ENCODE data around the gene MRPL19.
A peak's percentile ranks its signal among the peaks of the same experiment; 100 is the strongest.

Gene MRPL19

GRCh38 chr2:75608684-75609333, 37.8 kb upstream of the MRPL19 start:
- Mint-ChIP-seq H3K4me3 (no peak overlapping the region), H3K9me3 (no peaks in the 10 kb centered on the region), H3K36me3 (ENCODE audit: insufficient read depth) (no peaks in the 10 kb centered on the region), H3K27ac (no peak overlapping the region), H3K4me1 (ENCODE audit: low read depth in 2 of 2) (peaks cover 0 to 4% of the 10 kb centered on the region in 2 donors), H3K27me3 (peaks cover 45 to 96% of the 10 kb centered on the region in 2 donors)
- peak; percentile 21 to 33 (median 30) for DNase-seq
- peak; percentile 70 for ATAC-seq (replicated peaks)

- no peak for ATAC-seq (replicated peaks)
- Mint-ChIP-seq H3K9me3 (no peaks in the 10 kb centered on the region), H3K4me1 (ENCODE audit: low read depth in 2 of 2) (peaks cover 0 to 4% of the 10 kb centered on the region in 2 donors), H3K36me3 (ENCODE audit: insufficient read depth) (no peaks in the 10 kb centered on the region), H3K4me3 (no peak overlapping the region), H3K27me3 (peaks cover 40 to 99% of the 10 kb centered on the region in 2 donors), H3K27ac (no peak overlapping the region)
- no peak for DNase-seq
These were observed 37.3 kb upstream of the MRPL19 start for GRCh38 chr2:75609334-75609689.

GRCh38 chr2:75609937-75610508, 36.6 kb upstream of the MRPL19 start:
- Mint-ChIP-seq H3K9me3 (no peaks in the 10 kb centered on the region), H3K27me3 (peaks cover 33 to 93% of the 10 kb centered on the region in 2 donors), H3K36me3 (ENCODE audit: insufficient read depth) (no peaks in the 10 kb centered on the region), H3K4me1 (ENCODE audit: low read depth in 2 of 2) (peaks cover 0 to 4% of the 10 kb centered on the region in 2 donors), H3K4me3 (no peak overlapping the region), H3K27ac (no peak overlapping the region)
- DNase-seq = no peak
- no peak for ATAC-seq (replicated peaks)

GRCh38 chr2:75610671-75611070, 35.9 kb upstream of the MRPL19 start:
- Mint-ChIP-seq H3K4me3 (no peak overlapping the region), H3K36me3 (ENCODE audit: insufficient read depth) (no peaks in the 10 kb centered on the region), H3K27ac (no peak overlapping the region), H3K4me1 (ENCODE audit: low read depth in 2 of 2) (peaks cover 0 to 4% of the 10 kb centered on the region in 2 donors), H3K9me3 (no peaks in the 10 kb centered on the region), H3K27me3 (peaks cover 29 to 87% of the 10 kb centered on the region in 2 donors)
- no peak for ATAC-seq (replicated peaks)
- no peak for DNase-seq

GRCh38 chr2:75612108-75612861, 34.3 kb upstream of the MRPL19 start:
- peaks cover 0 to 4% of the 10 kb centered on the region in 2 donors for H3K4me1 Mint-ChIP-seq (ENCODE audit: low read depth in 2 of 2)
- no peak for DNase-seq
- no peak overlapping the region for H3K27ac Mint-ChIP-seq
- ATAC-seq (replicated peaks) = no peak
- no peak overlapping the region for H3K4me3 Mint-ChIP-seq
- H3K36me3 Mint-ChIP-seq (ENCODE audit: insufficient read depth) = no peaks in the 10 kb centered on the region
- no peaks in the 10 kb centered on the region for H3K9me3 Mint-ChIP-seq
- H3K27me3 Mint-ChIP-seq = peaks cover 23 to 72% of the 10 kb centered on the region in 2 donors

GRCh38 chr2:75612862-75613243, 33.7 kb upstream of the MRPL19 start:
- no peak overlapping the region for H3K4me3 Mint-ChIP-seq
- DNase-seq = no peak
- no peak for ATAC-seq (replicated peaks)
- no peak overlapping the region for H3K27ac Mint-ChIP-seq
- H3K27me3 Mint-ChIP-seq = peaks cover 17 to 72% of the 10 kb centered on the region in 2 donors
- no peaks in the 10 kb centered on the region for H3K36me3 Mint-ChIP-seq (ENCODE audit: insufficient read depth)
- no peaks in the 10 kb centered on the region for H3K9me3 Mint-ChIP-seq
- peaks cover 0 to 4% of the 10 kb centered on the region in 2 donors for H3K4me1 Mint-ChIP-seq (ENCODE audit: low read depth in 2 of 2)

GRCh38 chr2:75614162-75614651, 32.4 kb upstream of the MRPL19 start:
- H3K4me1 Mint-ChIP-seq (ENCODE audit: low read depth in 2 of 2) = no peaks in the 10 kb centered on the region
- no peak overlapping the region for H3K27ac Mint-ChIP-seq
- H3K9me3 Mint-ChIP-seq = no peaks in the 10 kb centered on the region
- DNase-seq = no peak
- H3K36me3 Mint-ChIP-seq (ENCODE audit: insufficient read depth) = no peaks in the 10 kb centered on the region
- H3K27me3 Mint-ChIP-seq = peaks cover 17 to 62% of the 10 kb centered on the region in 2 donors
- H3K4me3 Mint-ChIP-seq = no peak overlapping the region
- ATAC-seq (replicated peaks) = no peak

GRCh38 chr2:75616406-75616805, 30.2 kb upstream of the MRPL19 start:
- no peak for DNase-seq
- no peaks in the 10 kb centered on the region for H3K9me3 Mint-ChIP-seq

GRCh38 chr2:75616933-75617332, 29.6 kb upstream of the MRPL19 start:
- DNase-seq (no peak), ATAC-seq (replicated peaks) (no peak)
- Mint-ChIP-seq H3K4me1 (ENCODE audit: low read depth in 2 of 2) (peaks cover 0 to 3% of the 10 kb centered on the region in 2 donors), H3K9me3 (no peaks in the 10 kb centered on the region), H3K36me3 (ENCODE audit: insufficient read depth) (no peaks in the 10 kb centered on the region), H3K27ac (no peak overlapping the region), H3K27me3 (peaks cover 18 to 48% of the 10 kb centered on the region in 2 donors), H3K4me3 (no peak overlapping the region)

More at GRCh38 chr2:75616406-75616805, 30.2 kb upstream of the MRPL19 start:
- Mint-ChIP-seq H3K27me3 (peaks cover 23 to 48% of the 10 kb centered on the region in 2 donors), H3K27ac (no peak overlapping the region), H3K36me3 (ENCODE audit: insufficient read depth) (no peaks in the 10 kb centered on the region), H3K4me1 (ENCODE audit: low read depth in 2 of 2) (peaks cover 0 to 3% of the 10 kb centered on the region in 2 donors), H3K4me3 (no peak overlapping the region)
- ATAC-seq (replicated peaks) = no peak

GRCh38 chr2:75619956-75620740, 26.4 kb upstream of the MRPL19 start:
- Mint-ChIP-seq H3K36me3 (ENCODE audit: insufficient read depth) (no peaks in the 10 kb centered on the region), H3K4me3 (no peak overlapping the region), H3K9me3 (no peaks in the 10 kb centered on the region), H3K27me3 (peaks cover 27 to 46% of the 10 kb centered on the region in 2 donors), H3K27ac (no peak overlapping the region), H3K4me1 (ENCODE audit: low read depth in 2 of 2) (peaks cover 0 to 3% of the 10 kb centered on the region in 2 donors)
- ATAC-seq (replicated peaks) = no peak
- no peak for DNase-seq

- H3K9me3 Mint-ChIP-seq = no peaks in the 10 kb centered on the region
- no peaks in the 10 kb centered on the region for H3K36me3 Mint-ChIP-seq (ENCODE audit: insufficient read depth)
- no peak overlapping the region for H3K27ac Mint-ChIP-seq
- H3K4me3 Mint-ChIP-seq = no peak overlapping the region
- H3K4me1 Mint-ChIP-seq (ENCODE audit: low read depth in 2 of 2) = peaks cover 0 to 3% of the 10 kb centered on the region in 2 donors
- DNase-seq = no peak
- no peak for ATAC-seq (replicated peaks)
- peaks cover 29 to 57% of the 10 kb centered on the region in 2 donors for H3K27me3 Mint-ChIP-seq
These were observed 25.4 kb upstream of the MRPL19 start for GRCh38 chr2:75621228-75621627.

- Mint-ChIP-seq H3K27ac (no peak overlapping the region), H3K36me3 (ENCODE audit: insufficient read depth) (no peaks in the 10 kb centered on the region), H3K9me3 (no peaks in the 10 kb centered on the region), H3K4me3 (no peak overlapping the region), H3K27me3 (peaks cover 33 to 60% of the 10 kb centered on the region in 2 donors), H3K4me1 (ENCODE audit: low read depth in 2 of 2) (peaks cover 0 to 3% of the 10 kb centered on the region in 2 donors)
- no peak for DNase-seq
- ATAC-seq (replicated peaks) = no peak
These were observed 24.1 kb upstream of the MRPL19 start for GRCh38 chr2:75622500-75622899.

- no peak for DNase-seq
- H3K27me3 Mint-ChIP-seq = peaks cover 33 to 57% of the 10 kb centered on the region in 2 donors
- ATAC-seq (replicated peaks) = no peak
- H3K36me3 Mint-ChIP-seq (ENCODE audit: insufficient read depth) = no peaks in the 10 kb centered on the region
- no peak overlapping the region for H3K4me3 Mint-ChIP-seq
- peaks cover 0 to 3% of the 10 kb centered on the region in 2 donors for H3K4me1 Mint-ChIP-seq (ENCODE audit: low read depth in 2 of 2)
- no peaks in the 10 kb centered on the region for H3K9me3 Mint-ChIP-seq
- no peak overlapping the region for H3K27ac Mint-ChIP-seq
These were observed 23.7 kb upstream of the MRPL19 start for GRCh38 chr2:75622929-75623328.
